A204.1 (cell line): Measurements from ENCODE around the gene VPS35L.
"Not testable (repeated sequence)": the region's sequence is repeated elsewhere in the genome, so short reads cannot be mapped to it uniquely, and the experiment has no call there.

Experiments
- FAIRE-seq: peaks from 2 replicates; lab custom pipeline; 2012; peaks lifted over from hg19 to GRCh38; lab: Jason Lieb, UNC

The VPS35L gene

DNA sequence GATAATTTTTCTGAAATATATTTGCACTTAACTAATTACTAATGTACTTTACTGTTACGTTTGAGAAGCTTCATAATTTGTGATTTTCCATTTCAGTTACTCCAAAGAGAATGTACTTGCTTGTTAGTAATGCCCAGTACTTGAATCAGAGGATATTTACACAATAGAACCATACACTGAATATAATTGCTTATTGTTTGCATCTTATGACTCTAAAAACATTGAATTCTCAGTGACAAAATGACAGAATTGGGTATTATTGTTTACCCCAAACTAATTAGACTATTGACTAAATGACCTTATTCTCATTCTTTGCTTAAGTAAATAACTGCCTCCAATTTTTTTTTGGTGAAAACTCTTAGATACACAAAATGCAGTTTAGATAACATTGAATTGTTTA is 22.9 kb upstream of the VPS35L start:
- FAIRE-seq: no peak

DNA sequence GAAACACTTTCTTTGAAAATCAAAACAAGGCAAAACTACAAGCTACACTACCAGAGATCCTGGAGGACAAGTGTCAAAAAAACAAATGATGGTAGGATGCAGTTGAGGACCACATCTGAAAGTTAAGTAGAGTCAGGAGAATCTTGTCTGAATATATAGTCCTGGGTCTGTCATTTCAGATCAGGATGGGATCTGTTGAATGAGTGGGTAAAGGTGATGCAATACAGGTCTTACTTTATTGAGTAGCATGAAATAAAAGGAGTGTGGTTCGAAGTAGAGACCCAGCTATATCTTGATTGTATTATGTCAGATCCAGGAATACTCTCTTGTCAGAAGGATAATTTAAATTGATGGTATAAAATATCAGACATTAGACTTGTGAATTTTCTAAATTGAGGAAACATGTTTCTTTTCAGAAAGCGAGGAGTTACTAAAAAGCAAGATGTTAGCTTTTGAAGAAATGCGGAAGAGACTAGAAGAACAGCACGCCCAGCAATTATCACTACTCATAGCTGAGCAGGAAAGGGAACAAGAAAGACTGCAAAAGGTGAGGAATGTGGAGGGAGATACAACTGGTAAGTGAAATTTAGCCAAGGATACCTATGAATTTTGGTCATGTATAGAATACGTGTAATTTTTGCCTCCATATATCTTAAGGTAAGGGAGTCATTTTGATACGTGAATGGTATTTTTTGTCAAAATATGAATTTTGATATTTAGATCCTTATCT is 15.1 kb upstream of the VPS35L start:
- FAIRE-seq: no peak

- FAIRE-seq: no peak
These were observed 13.2 kb upstream of the VPS35L start for GRCh38 chr16:19542138-19542821.

DNA sequence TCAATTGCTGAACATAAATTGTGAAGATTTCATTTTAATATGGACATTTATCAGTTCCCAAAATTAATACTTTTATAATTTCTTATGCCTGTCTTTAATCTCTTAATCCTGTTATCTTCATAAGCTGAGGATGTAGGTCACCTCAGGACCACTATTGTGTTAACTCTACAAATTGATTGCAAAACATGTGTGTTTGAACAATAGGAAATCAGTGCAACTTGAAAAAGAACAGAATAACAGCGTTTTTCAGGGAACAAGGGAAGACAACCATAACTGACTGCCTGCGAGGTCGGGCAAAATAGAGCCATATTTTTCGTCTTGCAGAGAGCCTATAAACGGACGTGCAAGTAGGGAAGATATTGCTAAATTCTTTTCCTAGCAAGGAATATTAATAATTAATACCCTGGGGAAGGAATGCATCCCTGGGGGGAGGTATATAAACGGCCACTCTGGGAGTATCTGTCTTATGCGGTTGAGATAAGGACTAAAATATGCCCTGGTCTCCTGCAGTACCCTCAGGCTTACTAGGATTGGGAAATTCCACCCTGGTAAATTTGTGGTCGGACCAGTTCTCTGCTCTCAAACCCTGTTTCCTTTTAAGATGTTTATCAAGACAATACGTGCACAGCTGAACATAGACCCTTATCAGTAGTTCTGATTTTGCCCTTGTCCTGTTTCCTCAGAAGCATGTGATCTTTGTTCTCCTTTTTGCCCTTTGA is 12.1 kb upstream of the VPS35L start:
- not testable (repeated sequence) for FAIRE-seq

- FAIRE-seq: no peak
These were observed 7.4 kb upstream of the VPS35L start for GRCh38 chr16:19548144-19548543.

- no peak for FAIRE-seq
These were observed 5.8 kb upstream of the VPS35L start for GRCh38 chr16:19549673-19550072.

GRCh38 chr16:19555938-19556771 is 652 bp downstream of the VPS35L start:
- FAIRE-seq: peak; percentile 93

DNA sequence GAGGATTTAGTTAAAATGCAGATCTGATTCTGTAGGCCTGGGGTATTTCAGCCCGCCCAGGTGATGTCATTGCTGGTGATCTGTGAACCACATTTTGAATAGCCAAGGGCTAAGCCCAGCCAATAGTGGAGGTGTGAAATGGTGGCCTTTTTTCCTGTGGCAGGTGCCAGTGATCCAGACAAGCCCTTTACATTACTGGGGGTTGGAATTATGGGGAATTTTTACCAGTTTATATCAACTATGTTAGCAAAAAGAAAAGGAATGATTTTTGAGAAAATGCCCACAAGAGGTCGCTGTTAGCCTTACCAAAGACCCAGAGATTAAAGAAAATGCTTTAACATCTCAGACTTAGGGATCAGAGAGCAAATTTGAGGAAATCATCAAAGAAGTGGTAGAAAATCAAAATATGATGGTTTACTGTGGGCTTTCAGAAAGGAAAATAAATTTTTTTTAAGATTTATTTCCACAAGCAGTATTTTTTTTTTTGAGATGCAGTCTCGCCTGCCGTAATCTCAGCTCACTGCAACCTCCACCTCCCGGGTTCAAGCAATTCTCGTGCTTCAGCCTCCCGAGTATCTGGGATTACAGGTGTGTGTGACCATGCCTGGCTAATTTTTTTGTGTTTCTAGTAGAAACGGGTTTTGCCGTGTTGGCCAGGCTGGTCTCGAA is 3.9 kb downstream of the VPS35L start:
- peak; percentile 94 for FAIRE-seq

DNA sequence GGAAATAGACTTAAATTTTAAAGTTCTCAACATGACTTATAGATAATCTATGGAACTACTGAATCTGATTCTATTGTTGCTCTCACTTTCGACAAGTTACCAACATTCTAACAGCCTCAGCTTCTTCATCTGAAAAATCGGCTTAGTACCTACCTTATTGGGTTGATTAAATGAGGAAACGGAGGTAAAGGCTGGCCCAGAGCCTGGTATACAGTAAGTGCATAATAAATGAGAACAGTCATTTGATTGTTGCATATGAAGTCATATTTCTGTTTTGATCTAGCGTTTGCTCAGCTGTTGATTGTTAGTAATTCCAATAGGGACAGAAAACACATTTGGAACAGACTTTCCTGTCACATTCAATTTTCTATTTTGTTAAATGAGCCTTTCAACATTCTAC is 4.6 kb downstream of the VPS35L start:
- FAIRE-seq: no peak

- FAIRE-seq: no peak
These were observed 7.9 kb downstream of the VPS35L start for GRCh38 chr16:19563377-19563776.

- FAIRE-seq: no peak
These were observed 10.9 kb downstream of the VPS35L start for GRCh38 chr16:19566362-19566761.

DNA sequence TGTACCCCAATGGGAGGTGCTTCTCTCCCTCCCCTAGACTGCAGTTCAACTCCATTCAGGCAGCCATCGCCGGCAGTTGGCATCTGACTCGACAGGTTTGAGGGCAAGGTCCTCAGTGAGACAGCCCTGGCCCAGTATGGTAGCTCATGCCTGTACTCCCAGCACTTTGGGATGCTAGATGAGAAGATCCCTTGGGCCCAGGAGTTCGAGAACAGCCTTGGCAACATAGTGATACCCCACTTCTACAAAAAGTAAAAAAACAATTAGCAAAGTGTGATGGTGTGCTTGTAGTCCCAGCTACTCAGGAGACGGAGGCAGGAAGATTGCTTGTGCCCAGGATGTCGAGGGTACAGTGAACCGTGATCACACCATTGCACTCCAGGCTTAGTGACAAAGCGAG is 12.1 kb downstream of the VPS35L start:
- no peak for FAIRE-seq

- no peak for FAIRE-seq
These were observed 18.5 kb downstream of the VPS35L start for GRCh38 chr16:19573997-19574396.

GRCh38 chr16:19574615-19575014 is 19.1 kb downstream of the VPS35L start:
- no peak for FAIRE-seq

GRCh38 chr16:19578378-19578971 is 23.0 kb downstream of the VPS35L start:
- FAIRE-seq: no peak

GRCh38 chr16:19582050-19582831 is 26.7 kb downstream of the VPS35L start:
- no peak for FAIRE-seq

DNA sequence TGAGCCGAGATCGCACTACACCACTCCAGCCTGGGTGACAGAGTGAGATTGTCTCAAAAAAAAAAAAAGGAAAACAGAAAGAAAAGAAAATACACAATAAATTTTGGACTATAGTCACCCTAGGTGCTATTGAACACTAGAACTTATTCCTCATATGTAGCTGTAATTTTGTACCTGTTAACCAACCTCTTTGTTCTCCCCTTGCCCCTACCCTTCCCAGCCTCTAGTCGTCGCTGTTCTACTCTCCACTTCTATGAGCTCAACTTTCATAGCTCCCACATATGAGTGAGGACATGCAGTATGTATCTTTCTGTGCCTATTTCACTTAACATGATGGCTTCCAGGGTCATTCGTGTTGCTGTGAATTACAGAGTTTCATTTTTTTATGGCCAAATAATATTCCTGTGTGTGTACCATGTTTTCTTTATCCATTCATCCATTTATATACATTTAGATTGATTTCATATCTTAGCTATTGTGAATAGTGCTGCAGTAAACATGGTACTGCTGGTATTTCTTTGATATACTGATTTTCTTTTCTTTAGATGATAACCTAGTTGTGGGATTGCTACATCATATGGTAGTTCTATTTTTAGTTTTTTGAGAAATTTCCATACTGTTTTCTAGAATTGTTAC is 28.3 kb downstream of the VPS35L start:
- peak; percentile 60 for FAIRE-seq

- no peak for FAIRE-seq
These were observed 33.2 kb downstream of the VPS35L start for GRCh38 chr16:19588661-19589060.

GRCh38 chr16:19589106-19589505 is 33.6 kb downstream of the VPS35L start:
- no peak for FAIRE-seq

DNA sequence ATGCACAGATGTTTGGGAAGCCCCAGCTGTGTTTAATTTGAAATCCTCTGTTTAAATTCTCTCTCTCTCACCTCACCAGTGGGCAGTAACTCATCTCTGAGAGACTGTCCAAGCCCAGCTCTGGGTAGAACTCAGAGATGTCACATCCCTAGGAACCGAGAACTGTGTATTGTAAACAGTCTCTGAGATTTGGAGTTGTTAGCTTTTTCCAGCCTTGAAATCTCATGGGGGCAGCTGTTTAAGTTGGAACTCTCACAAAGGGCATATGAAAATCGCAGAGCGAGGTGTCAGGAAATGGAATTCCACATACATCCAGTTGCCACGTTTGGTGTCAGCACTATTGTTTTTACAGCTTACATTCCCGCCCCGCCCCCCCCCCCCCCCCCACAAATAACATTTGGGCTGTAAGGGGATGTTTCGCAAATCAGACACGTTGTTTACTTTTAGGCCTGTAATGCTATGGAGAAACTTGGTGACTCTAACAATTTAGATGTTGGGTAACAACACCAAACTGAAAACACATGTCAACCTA is 34.3 kb downstream of the VPS35L start:
- no peak for FAIRE-seq
